ENCODE measurements around the gene CLCNKB. TPM values are rescaled to one million over a fixed set of nuclear protein-coding genes. Genes with fewer than 3 reads are reported as not detected.
"Not testable (repeated sequence)": the region's sequence is repeated elsewhere in the genome, so short reads cannot be mapped to it uniquely, and the experiment has no call there.

Gene CLCNKB
- total RNA-seq, 1 donor from 2014 or later: not detected

DNA sequence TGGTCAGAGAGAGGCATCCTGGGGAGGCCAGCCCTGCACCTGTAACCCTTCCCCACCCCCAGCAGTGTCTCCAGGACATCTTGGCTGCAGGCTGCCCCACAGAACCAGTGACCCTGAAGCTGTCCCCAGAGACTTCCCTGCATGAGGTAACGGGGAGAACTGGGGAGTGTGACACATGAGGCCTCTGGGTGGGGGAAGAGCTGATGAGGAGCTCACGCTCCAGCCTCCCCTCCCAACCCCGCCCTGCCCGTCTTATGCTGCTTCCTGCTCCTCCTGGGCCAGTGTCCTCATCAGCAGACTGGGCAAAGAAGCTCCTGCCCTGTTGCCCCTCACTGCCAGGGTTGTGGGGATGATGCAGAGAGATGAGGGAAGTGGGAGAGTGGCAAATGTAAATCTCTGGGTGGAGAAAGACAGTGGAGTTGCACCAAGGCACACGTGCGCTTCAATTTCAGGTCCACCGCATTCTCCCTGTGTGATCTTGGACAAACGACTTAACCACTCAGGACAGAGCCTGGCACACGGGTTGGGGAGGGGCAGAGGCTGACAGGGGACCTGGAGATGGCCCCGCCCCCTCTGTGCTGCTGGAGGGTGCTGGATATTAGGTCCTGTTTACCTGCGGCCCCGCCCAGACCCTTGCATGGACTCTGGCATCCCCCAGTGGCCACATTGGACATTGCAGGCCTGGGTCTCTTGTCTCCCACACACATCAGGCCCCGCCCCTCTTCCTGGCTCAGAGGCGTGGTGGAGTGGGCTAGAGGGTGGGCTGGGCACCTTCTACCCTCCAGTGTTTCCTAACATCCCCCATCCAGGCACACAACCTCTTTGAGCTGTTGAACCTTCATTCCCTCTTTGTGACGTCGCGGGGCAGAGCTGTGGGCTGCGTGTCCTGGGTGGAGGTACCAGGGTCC is 12.3 kb downstream of the CLCNKB start:
- no peaks in the 10 kb centered on the region for H3K27me3 ChIP-seq (ENCODE audit: control insufficient read depth in 3 of 3, insufficient read depth in 3 of 3, low read length in 3 of 3)
- no peak overlapping the region for H3K9ac ChIP-seq (ENCODE audit: low read depth in 1 of 3, low read length in 3 of 3)
- no peaks in the 10 kb centered on the region for H3K36me3 ChIP-seq (ENCODE audit: control insufficient read depth in 3 of 3, insufficient read depth in 3 of 3, low read length in 3 of 3)
- H3K9me3 ChIP-seq (ENCODE audit: control insufficient read depth in 3 of 3, low read length in 3 of 3): no peaks in the 10 kb centered on the region
- no peak overlapping the region for H3K27ac ChIP-seq (ENCODE audit: low read depth, low read length)
- no peak overlapping the region for H3K4me3 ChIP-seq (ENCODE audit: low read length in 3 of 3)
- H3K4me1 ChIP-seq (ENCODE audit: control insufficient read depth in 3 of 3, insufficient read depth in 3 of 3, low read length in 3 of 3): peaks cover 0 to 3% (median 0%) of the 10 kb centered on the region in 3 donors

DNA sequence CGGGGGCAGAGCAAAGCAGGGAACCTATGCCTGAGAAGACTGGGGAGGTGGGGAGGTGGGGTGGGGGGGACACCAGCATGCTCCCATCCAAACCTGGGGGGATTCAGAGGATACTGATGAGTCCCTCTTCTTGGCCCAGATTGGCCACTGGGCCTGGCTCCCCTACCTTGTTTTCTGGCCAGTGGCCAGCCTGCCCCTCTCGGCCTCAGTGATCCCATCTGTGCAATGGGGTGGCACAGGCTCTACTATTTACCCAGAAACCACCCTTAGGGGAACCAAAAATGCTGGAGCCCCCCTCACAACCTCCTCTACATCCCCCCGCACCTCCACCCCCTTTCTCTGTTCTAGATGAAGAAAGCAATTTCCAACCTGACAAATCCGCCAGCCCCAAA is 12.9 kb downstream of the CLCNKB start:
- H3K27me3 ChIP-seq (ENCODE audit: control insufficient read depth in 3 of 3, insufficient read depth in 3 of 3, low read length in 3 of 3); H3K27ac ChIP-seq (ENCODE audit: low read depth, low read length); H3K9me3 ChIP-seq (ENCODE audit: control insufficient read depth in 3 of 3, low read length in 3 of 3); H3K9ac ChIP-seq (ENCODE audit: low read depth in 1 of 3, low read length in 3 of 3); H3K36me3 ChIP-seq (ENCODE audit: control insufficient read depth in 3 of 3, insufficient read depth in 3 of 3, low read length in 3 of 3); H3K4me3 ChIP-seq (ENCODE audit: low read length in 3 of 3); H3K4me1 ChIP-seq (ENCODE audit: control insufficient read depth in 3 of 3, insufficient read depth in 3 of 3, low read length in 3 of 3): not testable (repeated sequence)

DNA sequence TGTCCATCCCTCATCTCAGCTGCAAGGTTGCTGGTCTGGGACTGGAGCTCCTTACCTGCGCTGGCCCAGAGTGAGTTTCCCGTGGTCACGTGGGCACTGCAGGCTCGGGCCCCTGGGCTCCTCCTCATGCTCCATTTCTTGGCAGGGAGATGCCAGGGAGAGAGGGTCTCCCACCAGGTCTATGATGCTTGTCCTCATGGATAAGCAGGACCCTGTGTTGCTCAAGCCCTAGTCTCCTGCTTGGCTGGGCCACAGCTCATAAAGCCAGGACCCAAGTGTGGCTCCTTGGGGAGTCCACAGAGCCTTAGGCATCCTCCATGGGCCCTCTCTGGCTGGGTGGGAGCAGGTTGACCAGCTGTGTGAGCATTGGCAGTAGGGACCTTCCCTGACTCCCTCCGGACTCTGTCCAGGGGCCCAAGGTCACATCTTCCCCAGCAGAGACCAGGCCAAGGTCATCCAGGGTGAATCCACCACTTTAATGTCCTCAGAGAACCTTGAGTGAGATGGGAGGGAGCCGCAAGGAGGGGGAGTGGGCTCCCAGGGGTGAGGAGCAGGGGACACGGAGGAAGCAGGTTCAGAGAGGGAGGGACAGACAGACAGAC is 13.8 kb downstream of the CLCNKB start:
- not testable (repeated sequence) for H3K36me3 ChIP-seq (ENCODE audit: control insufficient read depth in 3 of 3, insufficient read depth in 3 of 3, low read length in 3 of 3); H3K9me3 ChIP-seq (ENCODE audit: control insufficient read depth in 3 of 3, low read length in 3 of 3); H3K4me1 ChIP-seq (ENCODE audit: control insufficient read depth in 3 of 3, insufficient read depth in 3 of 3, low read length in 3 of 3)

DNA sequence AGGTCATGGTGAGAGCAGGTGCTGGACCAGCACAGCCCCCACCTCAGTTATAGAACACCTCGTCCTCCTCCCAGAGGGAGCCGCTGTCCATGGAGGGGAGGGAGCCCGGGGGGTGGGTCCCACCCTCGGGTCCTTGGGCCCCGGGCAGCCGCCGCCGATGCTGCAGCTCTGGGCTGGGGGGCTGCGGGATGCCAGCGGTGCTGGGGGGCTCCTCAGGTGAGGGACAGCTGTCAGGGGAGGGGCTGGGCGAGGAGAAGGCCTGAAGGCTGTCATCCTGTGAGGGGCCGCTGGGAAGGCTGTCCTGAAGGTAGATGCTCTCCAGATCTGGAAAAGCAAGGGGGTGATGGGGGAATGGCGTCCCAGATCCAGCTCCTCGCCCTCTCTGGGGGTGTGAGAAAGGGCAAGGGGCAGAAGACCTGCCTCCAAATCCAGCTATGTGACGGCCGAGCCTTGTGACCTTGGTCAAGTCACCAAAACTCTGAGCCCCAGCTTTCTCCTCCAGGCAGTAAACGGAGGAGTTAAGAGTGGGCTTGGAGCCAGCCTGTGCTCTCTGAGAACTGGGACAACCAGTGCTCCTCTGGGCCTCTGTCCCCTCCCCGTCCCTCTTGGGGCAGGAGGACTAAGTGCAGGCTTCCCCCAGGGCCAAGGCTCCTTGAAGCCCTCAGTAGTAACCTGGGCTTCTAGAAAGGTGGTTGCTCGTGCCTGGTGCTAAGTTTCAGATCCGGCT is 15.0 kb downstream of the CLCNKB start:
- H3K4me3 ChIP-seq (ENCODE audit: low read length in 3 of 3); H3K36me3 ChIP-seq (ENCODE audit: control insufficient read depth in 3 of 3, insufficient read depth in 3 of 3, low read length in 3 of 3); H3K4me1 ChIP-seq (ENCODE audit: control insufficient read depth in 3 of 3, insufficient read depth in 3 of 3, low read length in 3 of 3); H3K27ac ChIP-seq (ENCODE audit: low read depth, low read length); H3K9ac ChIP-seq (ENCODE audit: low read depth in 1 of 3, low read length in 3 of 3); H3K9me3 ChIP-seq (ENCODE audit: control insufficient read depth in 3 of 3, low read length in 3 of 3); H3K27me3 ChIP-seq (ENCODE audit: control insufficient read depth in 3 of 3, insufficient read depth in 3 of 3, low read length in 3 of 3): not testable (repeated sequence)

More for the DNA sequence above, 13.8 kb downstream of the CLCNKB start:
- H3K27me3 ChIP-seq (ENCODE audit: control insufficient read depth in 3 of 3, insufficient read depth in 3 of 3, low read length in 3 of 3); H3K4me3 ChIP-seq (ENCODE audit: low read length in 3 of 3); H3K27ac ChIP-seq (ENCODE audit: low read depth, low read length); H3K9ac ChIP-seq (ENCODE audit: low read depth in 1 of 3, low read length in 3 of 3): not testable (repeated sequence)

- H3K4me1 ChIP-seq (ENCODE audit: control insufficient read depth in 3 of 3, insufficient read depth in 3 of 3, low read length in 3 of 3): peaks cover 0 to 3% (median 0%) of the 10 kb centered on the region in 3 donors
- H3K36me3 ChIP-seq (ENCODE audit: control insufficient read depth in 3 of 3, insufficient read depth in 3 of 3, low read length in 3 of 3): no peaks in the 10 kb centered on the region
- H3K4me3 ChIP-seq (ENCODE audit: low read length in 3 of 3): no peak overlapping the region
- no peak overlapping the region for H3K9ac ChIP-seq (ENCODE audit: low read depth in 1 of 3, low read length in 3 of 3)
- H3K27ac ChIP-seq (ENCODE audit: low read depth, low read length): no peak overlapping the region
- H3K9me3 ChIP-seq (ENCODE audit: control insufficient read depth in 3 of 3, low read length in 3 of 3): no peaks in the 10 kb centered on the region
- H3K27me3 ChIP-seq (ENCODE audit: control insufficient read depth in 3 of 3, insufficient read depth in 3 of 3, low read length in 3 of 3): peaks cover 0 to 9% (median 7%) of the 10 kb centered on the region in 3 donors
Measured at GRCh38 chr1:16061266-16061665, 17.7 kb downstream of the CLCNKB start.

DNA sequence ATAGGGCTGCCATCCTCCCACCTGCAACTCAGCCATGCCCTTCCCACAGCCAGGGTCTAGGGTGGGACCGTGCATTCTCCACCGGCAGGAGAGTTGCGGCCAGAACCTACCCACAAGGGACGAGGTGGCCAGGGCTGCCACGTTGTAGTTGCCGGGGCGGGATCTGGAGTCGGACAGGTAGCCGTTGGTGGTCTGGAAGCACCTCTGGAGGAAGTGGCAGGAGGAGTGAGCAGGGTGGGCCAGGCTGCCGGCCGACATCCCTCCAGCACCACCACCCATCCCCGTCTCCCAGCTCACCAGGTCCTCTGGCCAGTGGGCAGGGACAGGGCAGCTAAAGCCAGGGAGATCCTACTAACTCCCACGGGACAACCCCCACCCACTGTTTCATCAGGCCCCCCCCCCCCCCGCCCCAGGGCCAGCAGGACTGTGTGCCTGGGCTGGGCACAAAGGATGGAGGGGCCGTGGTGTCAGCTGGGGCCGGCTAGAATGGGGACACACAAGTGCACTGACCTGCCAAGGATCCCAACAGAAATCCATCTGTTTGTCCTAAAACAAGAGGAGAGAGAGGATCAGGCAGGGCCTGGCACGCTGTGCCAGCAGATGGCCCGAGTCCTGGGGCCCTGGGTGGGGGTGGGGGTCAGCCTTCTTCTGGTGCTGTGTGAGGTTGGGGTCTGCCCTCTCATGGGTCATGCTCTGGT is 18.6 kb downstream of the CLCNKB start:
- not testable (repeated sequence) for H3K36me3 ChIP-seq (ENCODE audit: control insufficient read depth in 3 of 3, insufficient read depth in 3 of 3, low read length in 3 of 3); H3K4me1 ChIP-seq (ENCODE audit: control insufficient read depth in 3 of 3, insufficient read depth in 3 of 3, low read length in 3 of 3); H3K9ac ChIP-seq (ENCODE audit: low read depth in 1 of 3, low read length in 3 of 3); H3K4me3 ChIP-seq (ENCODE audit: low read length in 3 of 3); H3K27me3 ChIP-seq (ENCODE audit: control insufficient read depth in 3 of 3, insufficient read depth in 3 of 3, low read length in 3 of 3); H3K27ac ChIP-seq (ENCODE audit: low read depth, low read length); H3K9me3 ChIP-seq (ENCODE audit: control insufficient read depth in 3 of 3, low read length in 3 of 3)

GRCh38 chr1:16062687-16063075 is 19.1 kb downstream of the CLCNKB start:
- peaks cover 0 to 12% (median 9%) of the 10 kb centered on the region in 3 donors for H3K27me3 ChIP-seq (ENCODE audit: control insufficient read depth in 3 of 3, insufficient read depth in 3 of 3, low read length in 3 of 3)
- H3K27ac ChIP-seq (ENCODE audit: low read depth, low read length); H3K36me3 ChIP-seq (ENCODE audit: control insufficient read depth in 3 of 3, insufficient read depth in 3 of 3, low read length in 3 of 3); H3K4me1 ChIP-seq (ENCODE audit: control insufficient read depth in 3 of 3, insufficient read depth in 3 of 3, low read length in 3 of 3); H3K4me3 ChIP-seq (ENCODE audit: low read length in 3 of 3); H3K9ac ChIP-seq (ENCODE audit: low read depth in 1 of 3, low read length in 3 of 3); H3K9me3 ChIP-seq (ENCODE audit: control insufficient read depth in 3 of 3, low read length in 3 of 3): not testable (repeated sequence)

DNA sequence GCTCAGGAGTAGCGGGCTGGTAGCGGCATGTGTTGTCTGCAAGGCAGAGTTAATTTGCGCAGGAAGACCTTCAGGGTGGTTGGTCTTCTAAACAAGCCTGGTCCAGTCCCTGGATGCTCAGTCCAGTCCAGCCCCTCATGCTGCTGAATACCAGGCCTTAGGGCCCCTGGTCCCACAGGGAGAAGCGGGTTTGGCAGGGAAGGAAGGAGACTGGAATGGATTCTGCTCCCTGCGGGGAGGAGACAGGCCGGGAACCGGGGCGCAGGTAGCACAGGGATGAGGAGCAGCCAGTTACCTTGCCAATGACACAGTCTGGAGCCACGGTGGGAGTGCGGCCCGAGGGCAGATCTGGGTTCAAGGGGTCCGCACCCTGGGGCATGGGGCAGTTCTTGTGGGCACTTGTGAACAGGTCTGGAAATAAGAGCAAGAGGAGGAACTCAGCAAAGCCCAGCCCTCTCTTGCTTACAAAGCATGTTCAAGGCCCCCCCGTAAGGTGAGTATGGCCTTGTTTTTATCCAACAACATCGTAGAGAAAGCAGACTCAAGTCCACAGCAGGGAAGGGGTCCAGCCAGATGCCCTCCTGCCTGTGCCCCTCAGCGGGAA is 19.7 kb downstream of the CLCNKB start:
- Histone ChIP-seq H3K27ac (ENCODE audit: low read depth, low read length) (no peak overlapping the region), H3K27me3 (ENCODE audit: control insufficient read depth in 3 of 3, insufficient read depth in 3 of 3, low read length in 3 of 3) (peaks cover 0 to 12% (median 9%) of the 10 kb centered on the region in 3 donors), H3K36me3 (ENCODE audit: control insufficient read depth in 3 of 3, insufficient read depth in 3 of 3, low read length in 3 of 3) (no peaks in the 10 kb centered on the region), H3K9me3 (ENCODE audit: control insufficient read depth in 3 of 3, low read length in 3 of 3) (no peaks in the 10 kb centered on the region), H3K4me1 (ENCODE audit: control insufficient read depth in 3 of 3, insufficient read depth in 3 of 3, low read length in 3 of 3) (peaks cover 7 to 11% (median 11%) of the 10 kb centered on the region in 3 donors), H3K9ac (ENCODE audit: low read depth in 1 of 3, low read length in 3 of 3) (no peak overlapping the region), H3K4me3 (ENCODE audit: low read length in 3 of 3) (no peak overlapping the region)

DNA sequence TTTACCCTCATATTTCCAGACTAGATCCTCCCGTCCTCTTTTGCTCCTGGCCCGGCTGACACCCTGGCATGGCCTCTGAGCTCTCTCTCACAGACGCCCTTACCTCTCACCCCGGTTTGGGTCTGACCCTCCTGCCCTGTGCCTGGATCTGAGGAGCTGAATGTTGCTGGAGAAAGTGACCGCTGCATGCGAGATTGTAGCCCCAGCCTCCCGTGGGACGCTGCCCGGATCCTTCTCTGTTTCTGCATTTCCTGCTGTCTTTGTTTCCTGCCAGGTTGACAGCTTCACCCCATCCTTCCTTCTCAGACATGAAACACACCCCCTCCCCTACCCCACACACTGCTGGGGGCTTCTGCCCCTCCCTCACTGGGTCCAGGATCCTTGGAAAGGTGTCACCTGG is 20.3 kb downstream of the CLCNKB start:
- no peak overlapping the region for H3K4me3 ChIP-seq (ENCODE audit: low read length in 3 of 3)
- H3K4me1 ChIP-seq (ENCODE audit: control insufficient read depth in 3 of 3, insufficient read depth in 3 of 3, low read length in 3 of 3): peaks cover 12 to 16% (median 16%) of the 10 kb centered on the region in 3 donors
- H3K36me3 ChIP-seq (ENCODE audit: control insufficient read depth in 3 of 3, insufficient read depth in 3 of 3, low read length in 3 of 3): no peaks in the 10 kb centered on the region
- peaks cover 0 to 12% (median 9%) of the 10 kb centered on the region in 3 donors for H3K27me3 ChIP-seq (ENCODE audit: control insufficient read depth in 3 of 3, insufficient read depth in 3 of 3, low read length in 3 of 3)
- no peak overlapping the region for H3K9ac ChIP-seq (ENCODE audit: low read depth in 1 of 3, low read length in 3 of 3)
- no peak overlapping the region for H3K27ac ChIP-seq (ENCODE audit: low read depth, low read length)
- no peaks in the 10 kb centered on the region for H3K9me3 ChIP-seq (ENCODE audit: control insufficient read depth in 3 of 3, low read length in 3 of 3)
